GM18858 (cell line): ENCODE data around the gene UBE3C.

Experiments used
- ATAC-seq: cut with Tn5 transposase; IDR thresholded peaks from one replicate; pipeline ENCODE4 v1.9.1; 2021; ENCODE audit not compliant: unreplicated experiment

The UBE3C gene

GRCh38 chr7:157282141-157282801 is 143.5 kb downstream of the UBE3C start:
- no peak for ATAC-seq

- no peak for ATAC-seq
These were observed 145.7 kb downstream of the UBE3C start for GRCh38 chr7:157284229-157285014.

- no peak for ATAC-seq
These were observed 152.8 kb downstream of the UBE3C start for GRCh38 chr7:157291404-157292080.

GRCh38 chr7:157292258-157292657 is 153.5 kb downstream of the UBE3C start:
- no peak for ATAC-seq

GRCh38 chr7:157292770-157293412 is 154.2 kb downstream of the UBE3C start:
- ATAC-seq = no peak

- no peak for ATAC-seq
These were observed 154.7 kb downstream of the UBE3C start for GRCh38 chr7:157293413-157293788.

GRCh38 chr7:157294773-157295172 is 156.0 kb downstream of the UBE3C start:
- no peak for ATAC-seq

GRCh38 chr7:157295338-157295737 is 156.6 kb downstream of the UBE3C start:
- no peak for ATAC-seq

GRCh38 chr7:157297185-157297584 is 158.5 kb downstream of the UBE3C start:
- ATAC-seq = no peak

GRCh38 chr7:157299317-157299612 is 160.5 kb downstream of the UBE3C start:
- no peak for ATAC-seq

GRCh38 chr7:157299613-157300368 is 161.1 kb downstream of the UBE3C start:
- ATAC-seq = no peak

- ATAC-seq = no peak
These were observed 161.7 kb downstream of the UBE3C start for GRCh38 chr7:157300369-157300825.

- no peak for ATAC-seq
These were observed 162.9 kb downstream of the UBE3C start for GRCh38 chr7:157301610-157302120.

GRCh38 chr7:157306846-157307838 is 168.4 kb downstream of the UBE3C start:
- ATAC-seq = no peak

GRCh38 chr7:157309988-157310668 is 171.4 kb downstream of the UBE3C start:
- no peak for ATAC-seq

GRCh38 chr7:157310676-157311185 is 172.0 kb downstream of the UBE3C start:
- ATAC-seq = no peak

GRCh38 chr7:157312941-157313340 is 174.2 kb downstream of the UBE3C start:
- no peak for ATAC-seq

GRCh38 chr7:157313645-157314044 is 174.9 kb downstream of the UBE3C start:
- no peak for ATAC-seq
